IPS-18c (cell line): Measurements from ENCODE around the gene NAV2.

Source experiments
- H3K4me3 ChIP-seq: 2 replicates; pipeline ENCODE4 v1.7.0; 2013; ENCODE audit warnings: low read depth, mild to moderate bottlenecking, low read length, moderate library complexity; ENCODE audit not compliant: insufficient read depth
- H3K9me3 ChIP-seq: one replicate; pipeline ENCODE4 v1.6.1; 2013; ENCODE audit warnings: mild to moderate bottlenecking, low read length, moderate library complexity; ENCODE audit not compliant: control insufficient read depth, insufficient read depth

NAV2 gene

DNA sequence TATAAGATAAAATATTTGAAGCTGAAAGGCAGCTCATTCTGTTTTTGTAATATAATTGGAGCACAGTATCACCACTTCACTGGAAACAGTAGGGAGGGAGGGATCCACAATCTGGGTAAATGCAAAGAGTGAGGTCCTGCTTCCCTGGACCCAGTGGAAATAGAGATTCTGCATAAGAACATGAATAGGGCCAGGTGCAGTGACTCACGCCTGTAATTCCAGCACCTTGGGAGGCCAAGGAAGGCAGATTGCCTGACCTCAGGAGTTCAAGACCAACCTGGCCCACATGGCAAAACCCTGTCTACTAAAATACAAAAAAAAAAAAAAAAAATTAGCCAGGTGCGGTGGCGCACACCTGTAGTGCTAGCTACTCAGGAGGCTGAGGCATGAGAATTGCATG lies 303.9 kb downstream of the NAV2 start:
- H3K4me3 ChIP-seq: no peak overlapping the region

DNA sequence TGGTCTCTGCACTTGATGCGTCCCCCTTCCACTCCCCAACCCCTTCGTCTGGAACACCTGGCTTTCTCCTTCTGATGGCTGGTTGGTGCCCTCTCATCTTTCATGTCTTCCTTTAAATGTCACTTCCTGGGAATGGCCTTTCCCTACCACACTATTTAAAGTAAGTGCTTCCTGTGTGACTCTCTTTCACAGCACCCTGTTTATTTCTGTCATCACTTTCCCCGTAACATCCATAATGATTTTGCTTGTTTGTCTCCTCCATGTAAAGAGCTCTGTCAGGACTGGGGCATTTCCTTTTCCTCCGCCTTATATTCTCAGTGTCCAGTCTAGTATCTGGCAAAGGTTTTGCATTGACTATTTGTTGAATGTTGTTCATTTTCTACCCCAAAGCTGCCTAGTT lies 304.7 kb downstream of the NAV2 start:
- no peak overlapping the region for H3K4me3 ChIP-seq
- H3K9me3 ChIP-seq: no peaks in the 10 kb centered on the region

More for the DNA sequence above, 303.9 kb downstream of the NAV2 start:
- H3K9me3 ChIP-seq: no peaks in the 10 kb centered on the region

GRCh38 chr11:20020198-20020597 lies 307.6 kb downstream of the NAV2 start:
- Histone ChIP-seq H3K9me3 (no peaks in the 10 kb centered on the region), H3K4me3 (no peak overlapping the region)

- H3K4me3 ChIP-seq: no peak overlapping the region
- no peaks in the 10 kb centered on the region for H3K9me3 ChIP-seq
These were observed 308.1 kb downstream of the NAV2 start for GRCh38 chr11:20020716-20021115.

DNA sequence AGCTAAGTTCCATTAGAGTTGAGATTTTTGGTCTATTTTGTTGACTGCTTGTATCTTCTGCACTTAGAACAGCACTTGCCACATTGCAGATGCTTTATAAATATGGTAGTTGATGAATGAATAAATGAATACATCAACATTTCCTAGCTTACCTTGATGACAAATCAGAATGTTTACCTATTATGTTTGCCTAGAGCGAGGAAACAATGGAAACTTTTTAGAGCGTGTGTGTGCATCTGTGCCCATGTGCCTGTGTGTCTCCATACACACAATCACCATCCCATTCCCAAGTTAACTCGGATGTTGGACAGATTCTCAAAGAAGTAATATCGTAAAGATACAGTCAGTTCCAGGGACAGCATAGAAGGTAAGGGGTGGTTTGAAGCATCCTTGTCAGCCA lies 308.6 kb downstream of the NAV2 start:
- Histone ChIP-seq H3K4me3 (peak overlapping the region; percentile 45; the same call in 1 of the 2 replicates), H3K9me3 (no peaks in the 10 kb centered on the region)

- H3K4me3 ChIP-seq: peak overlapping the region; percentile 45; the same call in 1 of the 2 replicates
- H3K9me3 ChIP-seq: no peaks in the 10 kb centered on the region
These were observed 309.2 kb downstream of the NAV2 start for GRCh38 chr11:20021771-20022362.

GRCh38 chr11:20022363-20023081 lies 309.9 kb downstream of the NAV2 start:
- peak overlapping the region; percentile 45 for H3K4me3 ChIP-seq
- no peaks in the 10 kb centered on the region for H3K9me3 ChIP-seq

DNA sequence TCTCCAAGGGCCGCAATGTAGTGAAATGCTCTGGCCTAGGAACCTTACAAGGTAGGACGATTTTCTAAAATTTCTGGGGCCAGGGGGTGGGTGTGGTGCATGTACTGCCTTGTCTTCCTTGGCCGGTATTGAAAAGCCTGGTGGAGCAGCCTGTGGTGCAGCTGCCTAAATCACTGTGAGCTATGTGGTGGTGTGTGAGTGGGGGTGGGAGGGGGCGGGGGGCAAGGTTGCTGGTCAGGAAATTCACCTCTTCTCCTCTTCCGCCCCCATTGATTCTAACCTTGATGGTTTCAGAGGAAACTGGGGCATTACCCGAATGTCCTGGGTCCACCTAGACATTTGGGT lies 310.4 kb downstream of the NAV2 start:
- Histone ChIP-seq H3K4me3 (peak overlapping the region; percentile 45), H3K9me3 (no peaks in the 10 kb centered on the region)

- Histone ChIP-seq H3K4me3 (peak overlapping the region; percentile 45), H3K9me3 (no peaks in the 10 kb centered on the region)
These were observed 311.7 kb downstream of the NAV2 start for GRCh38 chr11:20024172-20024935.

DNA sequence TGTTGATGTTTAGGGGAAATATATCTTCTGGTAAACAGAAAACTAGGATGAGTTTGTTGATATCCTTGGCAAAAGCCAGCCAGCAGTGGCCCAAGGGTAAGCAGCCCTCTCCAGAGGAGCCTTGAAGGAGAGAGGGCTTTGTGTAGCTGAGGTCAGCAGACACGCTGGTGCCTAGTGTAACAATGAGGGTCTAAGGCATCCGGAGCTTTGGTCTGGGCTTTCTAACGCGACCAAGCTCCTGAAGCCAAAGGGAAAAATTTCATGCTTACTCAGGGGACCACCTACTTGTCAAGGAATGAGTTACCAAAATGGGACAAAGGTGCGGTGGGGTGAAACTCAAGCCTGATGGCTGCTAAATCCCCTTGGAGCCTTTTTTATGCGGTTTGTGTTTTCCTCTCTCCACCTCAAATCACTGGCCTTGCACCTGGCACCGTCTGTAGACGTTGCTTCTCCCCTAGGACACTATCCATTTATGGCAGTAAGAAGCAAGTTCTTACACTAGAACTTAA lies 312.7 kb downstream of the NAV2 start:
- Histone ChIP-seq H3K9me3 (no peaks in the 10 kb centered on the region), H3K4me3 (no peak overlapping the region; the same call in 1 of the 2 replicates)

- no peaks in the 10 kb centered on the region for H3K9me3 ChIP-seq
- no peak overlapping the region for H3K4me3 ChIP-seq
These were observed 314.3 kb downstream of the NAV2 start for GRCh38 chr11:20026629-20027555.

- H3K4me3 ChIP-seq: no peak overlapping the region
- H3K9me3 ChIP-seq: no peaks in the 10 kb centered on the region
These were observed 314.9 kb downstream of the NAV2 start for GRCh38 chr11:20027556-20028013.

DNA sequence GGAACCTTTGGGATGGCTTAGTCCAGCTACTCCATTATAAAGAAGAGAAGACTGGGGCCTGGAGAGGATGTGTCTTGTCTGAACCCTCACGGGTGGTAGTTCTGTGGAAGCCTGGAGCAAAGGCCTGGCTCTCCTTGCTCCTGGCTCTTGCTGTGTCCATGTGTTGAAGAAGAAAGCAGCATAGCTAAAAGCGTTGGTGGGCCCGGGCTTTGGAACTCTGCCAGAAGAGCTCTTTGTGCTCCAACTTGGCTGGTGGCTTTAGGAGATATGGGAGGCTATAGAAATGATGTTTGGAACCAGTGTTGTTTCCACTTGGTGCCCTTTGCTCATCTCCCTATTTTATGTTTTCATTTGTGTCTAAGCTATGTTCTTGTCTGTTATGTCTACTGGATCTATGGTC lies 316.6 kb downstream of the NAV2 start:
- Histone ChIP-seq H3K4me3 (no peak overlapping the region), H3K9me3 (no peaks in the 10 kb centered on the region)

DNA sequence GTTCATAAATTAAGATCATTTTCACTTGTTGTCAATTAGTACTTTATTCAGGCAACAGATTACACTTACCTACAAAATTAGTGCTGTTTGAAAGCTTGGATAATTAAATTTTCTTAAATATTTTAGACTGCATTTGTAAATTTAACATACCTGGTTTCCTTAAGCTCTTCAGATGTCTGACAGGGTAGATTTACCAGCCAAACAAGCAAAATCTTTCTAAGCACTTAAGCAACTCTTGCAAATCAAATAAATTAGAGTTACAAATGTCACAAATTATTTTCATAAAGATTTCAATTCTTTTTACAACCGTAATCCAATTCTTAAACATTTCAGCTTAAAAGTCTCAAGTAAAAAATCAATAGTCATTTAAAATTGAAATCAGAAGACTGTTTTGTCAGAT lies 317.8 kb downstream of the NAV2 start:
- H3K9me3 ChIP-seq: no peaks in the 10 kb centered on the region
- H3K4me3 ChIP-seq: no peak overlapping the region

DNA sequence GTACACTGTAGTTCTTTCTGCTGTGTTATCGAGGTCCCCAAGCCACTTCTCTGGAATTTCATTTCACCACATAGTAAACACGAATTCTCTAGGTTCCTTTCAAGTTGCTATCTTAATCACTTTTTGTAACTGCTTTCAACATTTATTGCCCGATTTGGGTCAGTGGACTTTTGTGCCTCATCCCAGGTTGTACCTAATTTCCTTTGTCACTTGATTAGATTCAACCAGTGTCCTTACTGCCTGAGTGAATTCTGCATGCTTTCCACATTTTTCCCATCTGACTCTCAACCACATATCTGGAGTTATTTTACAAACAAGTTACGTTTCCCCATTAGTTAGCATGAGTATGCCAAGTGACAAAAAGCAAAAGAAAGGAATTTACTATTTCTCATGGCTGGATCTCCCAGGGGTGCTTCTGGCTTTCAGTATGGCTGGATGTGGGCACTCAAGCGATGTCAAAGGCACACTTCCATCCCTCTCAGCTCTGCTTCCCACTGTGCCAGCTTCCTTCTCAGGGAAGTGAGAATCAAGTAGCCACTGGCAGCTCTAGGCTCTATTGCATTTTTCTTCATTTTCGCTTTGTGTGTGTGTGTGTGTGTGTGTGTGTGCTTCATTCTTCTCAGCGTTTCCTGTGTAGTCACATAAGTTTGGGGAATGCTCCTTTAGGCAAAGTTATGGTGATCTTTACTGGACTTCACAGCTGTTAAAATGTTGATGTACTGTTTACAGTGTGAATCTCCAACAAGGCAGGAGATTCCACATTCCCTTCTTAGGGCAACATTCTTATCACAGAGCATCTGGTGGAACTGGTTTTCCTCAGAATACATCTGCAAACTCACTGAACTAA lies 318.7 kb downstream of the NAV2 start:
- Histone ChIP-seq H3K9me3 (no peaks in the 10 kb centered on the region), H3K4me3 (no peak overlapping the region; the same call in 1 of the 2 replicates)

DNA sequence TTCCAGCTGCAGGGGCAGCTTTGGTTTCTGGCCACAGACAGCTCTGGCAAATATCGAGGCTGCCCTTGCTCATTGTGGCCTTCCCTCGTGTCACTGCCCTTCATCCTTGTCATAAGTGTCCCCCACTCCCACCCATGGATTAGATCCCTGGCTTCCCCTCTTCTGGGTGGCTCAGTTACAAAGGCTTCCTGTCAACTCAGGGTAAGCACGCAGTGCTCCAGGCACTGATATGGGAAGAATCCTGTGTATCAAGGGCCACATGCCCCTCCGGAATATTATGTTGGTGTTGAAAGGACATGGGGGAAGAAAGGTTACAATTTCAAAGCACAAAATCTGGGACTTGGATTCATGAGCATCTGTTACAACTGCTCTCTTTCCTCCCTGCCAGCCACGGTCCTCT lies 319.5 kb downstream of the NAV2 start:
- H3K9me3 ChIP-seq: no peaks in the 10 kb centered on the region
- no peak overlapping the region for H3K4me3 ChIP-seq
